COLO829 (cell line): ENCODE data around the gene HAPLN3.
A peak's percentile ranks its signal among the peaks of the same experiment; 100 is the strongest.

Experiments
- DNase-seq: peaks from one replicate; pipeline ENCODE4 v3.0.0; 2012; ENCODE audit warnings: low spot score

HAPLN3 gene

DNA sequence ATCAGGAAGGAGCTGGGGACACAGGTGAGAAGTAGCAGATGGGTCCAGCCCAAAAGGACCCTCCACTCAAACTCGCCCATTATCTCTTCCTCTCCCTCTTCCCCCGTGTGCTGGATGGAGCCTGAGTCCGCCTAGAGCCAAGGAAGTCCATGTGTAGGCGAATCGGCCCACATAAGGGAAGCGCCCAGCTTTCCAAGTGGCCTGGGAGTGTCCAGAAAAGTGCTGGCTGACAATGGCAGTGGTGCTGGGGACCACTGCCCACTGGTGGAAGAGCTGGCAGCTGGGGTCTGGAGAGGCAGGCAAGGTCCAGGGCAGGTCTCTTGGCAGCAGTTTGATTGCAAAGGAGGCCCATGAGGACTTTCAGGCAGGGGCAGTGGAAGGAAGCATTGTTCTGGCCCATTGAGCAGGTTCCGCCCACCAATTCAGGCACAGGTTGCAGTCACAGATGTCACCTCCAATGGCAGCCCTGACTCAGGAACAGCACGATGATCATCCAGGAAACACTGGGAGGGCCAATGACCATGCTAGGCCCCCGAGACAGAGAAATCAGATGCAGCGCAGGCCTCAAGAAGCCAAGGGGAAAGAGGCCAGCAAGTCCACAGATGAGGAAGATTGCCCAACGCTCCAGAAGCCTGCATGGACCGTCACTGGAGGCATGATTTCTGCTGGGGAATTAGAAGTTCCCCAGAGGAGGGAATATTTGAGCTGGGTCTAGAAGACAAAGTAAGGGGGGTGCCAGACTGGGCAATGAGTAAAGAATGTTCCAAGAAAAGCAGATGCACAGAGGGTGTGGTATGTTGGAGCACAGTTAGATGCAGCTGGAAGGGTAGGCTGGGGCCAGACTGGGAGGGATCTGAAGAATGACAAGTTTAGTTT lies 14.8 kb upstream of the HAPLN3 start:
- no peak for DNase-seq

- no peak for DNase-seq
Observed at GRCh38 chr15:88908697-88909621, 13.6 kb upstream of the HAPLN3 start.

- DNase-seq = no peak
Observed at GRCh38 chr15:88908123-88908522, 12.8 kb upstream of the HAPLN3 start.

DNA sequence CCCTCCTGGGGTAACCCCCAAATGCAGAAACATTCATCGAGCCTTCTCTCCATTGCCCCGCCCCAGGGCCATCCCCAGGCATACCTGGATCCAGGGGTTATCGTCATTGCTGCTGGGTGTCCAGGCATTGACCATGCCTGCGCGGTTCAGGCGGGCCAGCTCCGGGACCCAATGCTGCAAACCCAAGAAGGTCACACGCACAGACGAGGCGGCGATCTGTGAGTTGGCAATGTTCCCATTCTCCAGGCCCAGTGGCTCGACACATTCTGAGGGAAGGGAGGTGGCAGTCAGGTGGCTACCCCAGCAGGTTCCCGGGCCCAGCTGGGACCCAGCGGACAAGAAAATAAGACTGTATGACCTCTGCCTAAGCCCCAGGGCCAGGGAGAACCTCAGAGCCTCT lies 11.8 kb upstream of the HAPLN3 start:
- no peak for DNase-seq

GRCh38 chr15:88906551-88906950 lies 11.2 kb upstream of the HAPLN3 start:
- DNase-seq = no peak

- DNase-seq = no peak
Observed at GRCh38 chr15:88906130-88906529, 10.8 kb upstream of the HAPLN3 start.

GRCh38 chr15:88905576-88905975 lies 10.2 kb upstream of the HAPLN3 start:
- no peak for DNase-seq

DNA sequence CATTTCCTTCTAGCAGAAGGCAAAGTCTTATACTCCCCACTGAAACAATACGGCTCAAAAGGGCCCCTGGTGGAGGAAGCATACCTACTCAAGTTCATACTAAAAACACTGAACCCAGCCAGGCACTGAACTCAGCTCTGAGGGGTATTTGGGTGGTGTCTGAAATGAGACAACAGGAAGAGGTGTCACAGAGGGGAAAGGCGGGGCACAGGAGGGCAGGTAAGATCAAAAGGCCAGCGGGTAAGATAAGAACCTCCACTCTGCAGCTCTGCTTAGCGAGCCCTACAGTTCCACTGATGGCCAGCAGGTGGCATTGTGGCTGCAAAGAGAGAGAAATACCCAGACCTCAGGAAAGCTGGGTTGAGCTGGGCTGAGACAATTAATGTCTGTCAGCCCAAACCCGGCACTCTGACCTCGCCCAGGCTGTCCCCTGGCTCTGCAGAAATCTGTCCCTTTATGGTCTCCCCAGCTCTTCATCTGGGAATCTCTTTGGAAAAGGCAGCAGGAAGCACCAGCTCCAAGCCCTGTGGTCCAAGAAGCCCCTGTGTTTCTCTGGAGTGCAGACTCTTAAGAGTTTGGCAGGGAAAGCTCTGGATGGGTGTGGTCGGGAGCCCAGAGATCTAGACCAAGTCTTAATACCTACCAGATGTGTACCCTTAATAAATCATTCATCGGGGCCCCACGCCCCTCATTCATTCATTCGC lies 9.4 kb upstream of the HAPLN3 start:
- peak; percentile 86 for DNase-seq

DNA sequence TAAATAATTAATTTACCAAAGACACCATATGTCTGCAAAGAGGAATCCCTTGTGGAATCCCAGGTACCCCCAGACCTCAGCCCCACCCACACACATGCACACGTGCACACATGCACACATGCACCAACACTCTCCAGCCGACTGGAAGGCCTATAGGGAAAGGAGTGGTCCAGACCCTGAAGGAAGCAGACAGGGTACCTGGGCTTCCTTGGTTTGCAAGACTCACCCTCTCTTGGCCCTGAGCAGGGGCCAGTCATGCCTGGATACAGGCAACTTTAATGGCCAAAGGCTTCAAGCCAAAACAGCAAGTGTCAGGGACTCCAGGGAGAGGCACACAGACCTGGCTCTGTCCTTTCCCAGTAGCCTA lies 8.9 kb upstream of the HAPLN3 start:
- DNase-seq = no peak

- DNase-seq = no peak
Observed at GRCh38 chr15:88902846-88903245, 7.5 kb upstream of the HAPLN3 start.

DNA sequence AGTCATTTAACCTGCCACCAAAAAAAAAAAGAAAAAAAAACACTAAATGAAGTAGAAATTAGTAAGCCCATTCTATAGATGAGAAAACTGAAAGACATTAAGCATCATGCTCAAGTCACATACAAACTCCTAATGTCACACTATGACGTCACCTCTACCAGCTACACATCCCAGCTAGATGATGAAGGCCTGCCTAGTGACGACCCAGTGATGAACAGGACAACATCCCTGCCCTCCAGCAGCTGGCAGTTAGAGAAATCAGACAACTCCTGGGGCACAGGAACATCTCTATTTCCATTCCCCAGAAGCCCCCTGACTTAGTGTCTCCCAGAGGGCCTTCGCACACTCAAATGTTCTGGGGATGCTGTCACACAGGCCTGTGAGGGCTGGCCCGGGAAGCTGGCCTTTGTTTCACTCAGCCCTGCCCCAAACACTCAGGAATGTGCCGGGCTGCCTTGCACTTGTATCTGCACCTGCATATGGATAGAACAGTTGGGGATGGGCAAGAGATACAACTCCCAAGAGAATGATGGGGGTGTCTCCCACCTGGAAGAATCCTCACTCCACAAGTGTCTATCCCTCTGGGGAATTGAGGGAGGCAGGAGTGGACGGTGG lies 7.0 kb upstream of the HAPLN3 start:
- DNase-seq = no peak

GRCh38 chr15:88901508-88902220 lies 6.3 kb upstream of the HAPLN3 start:
- DNase-seq = no peak

GRCh38 chr15:88900982-88901418 lies 5.7 kb upstream of the HAPLN3 start:
- DNase-seq = no peak

DNA sequence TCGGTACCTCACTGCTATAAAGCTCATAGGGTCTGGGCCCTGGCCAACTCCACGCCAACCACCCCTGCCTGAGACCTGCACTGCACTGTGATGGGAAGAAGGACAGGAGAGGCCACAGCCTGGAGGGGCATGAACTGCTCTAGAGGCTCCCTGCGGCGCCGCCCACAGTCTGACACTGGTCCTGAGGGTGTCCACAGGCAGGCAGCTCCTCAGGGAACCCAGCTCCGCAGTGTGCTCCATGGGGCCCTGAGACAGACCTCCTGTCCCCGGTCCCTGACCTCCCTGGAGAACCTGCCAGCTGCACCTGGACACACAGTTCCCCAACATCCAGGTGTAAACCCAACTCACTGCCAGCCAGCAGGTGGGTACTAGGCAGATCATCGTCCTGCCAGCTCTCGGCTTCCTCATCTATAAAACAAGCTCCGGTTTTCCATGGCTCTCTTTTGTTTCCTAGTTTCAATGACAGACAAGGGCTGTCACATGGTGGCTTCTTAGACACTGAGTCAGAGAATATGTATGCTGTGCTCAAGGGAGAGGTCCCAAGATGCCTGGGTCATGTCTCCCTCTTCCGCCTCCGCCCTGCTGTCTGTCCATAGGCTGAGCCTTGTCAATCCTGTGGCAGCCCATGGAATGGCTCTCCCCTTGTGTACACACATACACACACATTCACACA lies 5.1 kb upstream of the HAPLN3 start:
- DNase-seq = peak; percentile 81

- no peak for DNase-seq
Observed at GRCh38 chr15:88899251-88899650, 3.9 kb upstream of the HAPLN3 start.

- DNase-seq = no peak
Observed at GRCh38 chr15:88898736-88899135, 3.4 kb upstream of the HAPLN3 start.

GRCh38 chr15:88897456-88898194 lies 2.3 kb upstream of the HAPLN3 start:
- peak; percentile 86 for DNase-seq

- DNase-seq = no peak
Observed at GRCh38 chr15:88897142-88897455, 1.8 kb upstream of the HAPLN3 start.

DNA sequence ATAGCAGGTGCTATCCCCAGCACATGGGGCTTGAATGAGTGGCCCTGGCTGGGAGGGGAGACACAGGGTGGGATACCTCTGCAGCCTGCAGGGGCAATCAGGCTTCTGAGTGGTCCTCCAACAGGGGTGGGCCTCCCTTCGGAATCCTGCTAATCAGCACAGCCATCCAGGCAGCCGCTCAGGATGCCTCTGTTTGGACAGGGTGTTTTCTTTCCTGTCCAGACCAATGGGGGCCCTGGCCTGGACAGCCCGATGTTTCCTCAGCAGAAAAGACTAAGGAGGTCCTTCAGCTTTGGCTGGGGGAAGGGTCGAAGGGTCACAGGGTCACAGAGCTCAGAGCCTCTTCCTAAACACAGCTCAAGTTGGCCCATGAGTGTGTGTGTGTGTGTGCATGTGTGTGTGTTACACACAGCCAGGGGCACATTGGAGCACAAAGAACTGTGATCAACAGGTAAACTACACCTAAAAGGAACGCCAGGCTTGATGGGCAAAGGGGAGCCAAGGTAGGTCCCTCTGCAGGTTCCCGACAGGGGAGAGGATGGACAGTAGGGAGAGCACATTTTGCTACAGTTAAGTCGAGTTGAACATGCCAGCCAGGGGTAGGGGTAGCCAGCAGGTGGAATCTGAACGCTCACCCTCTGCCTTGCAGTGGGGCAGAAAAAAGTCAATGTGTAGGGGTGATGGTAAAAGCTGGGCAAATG lies 1.1 kb upstream of the HAPLN3 start:
- no peak for DNase-seq
